IMR-90 (cell line): ENCODE results near the gene CCDC102A. TPM values are rescaled to one million over a fixed set of nuclear protein-coding genes. Genes with fewer than 3 reads are reported as not detected.

Experiments
- ATAC-seq: fragments of 200-7000 bp; cut with Tn5 transposase; 2 replicates; pipeline ENCODE4 v1.9.1; 2020; ENCODE audit warnings: low read depth, mild to moderate bottlenecking, moderate library complexity
- BruUV-seq: library from RNA; stranded (reverse); fragments of 400-500 nt; replicated peaks from 2 replicates; lab custom pipeline; 2021; lab: Mats Ljungman, UMichigan
- CTCF ChIA-PET: fragments of 300-600 bp; formaldehyde crosslinking; extraction: SDS; loops from one replicate; lab custom pipeline; 2021; ENCODE audit warnings: antibody characterized with exemption; lab: Yijun Ruan, JAX
- POLR2A ChIA-PET: fragments of 300-600 bp; sonication (Branson Sonifier 250); formaldehyde crosslinking; loops from one replicate; lab custom pipeline; 2022; ENCODE audit warnings: antibody characterized with exemption; ENCODE audit not compliant: unreplicated experiment; lab: Charles Lee
- DNase-seq: peaks from one replicate; pipeline ENCODE4 v3.0.0; 2013
- H2AFZ ChIP-seq: replicated peaks from 2 replicates; pipeline ENCODE3; 2013; ENCODE audit warnings: low read length, mild to moderate bottlenecking; ENCODE audit not compliant: poor library complexity
- H2AK5ac ChIP-seq: 2 replicates; pipeline ENCODE4 v1.6.1; 2013; ENCODE audit warnings: low read depth, low read length, inconsistent platforms
- H2AK9ac ChIP-seq: replicated peaks from 2 replicates; pipeline ENCODE3; 2013; ENCODE audit warnings: mild to moderate bottlenecking, low read depth, low read length, moderate library complexity; ENCODE audit not compliant: poor library complexity
- H2BK120ac ChIP-seq: 2 replicates; pipeline ENCODE4 v1.6.1; 2013; ENCODE audit warnings: low read depth, low read length, inconsistent platforms
- H2BK15ac ChIP-seq: 3 replicates; pipeline ENCODE4 v1.6.1; 2013; ENCODE audit warnings: low read depth, low read length, inconsistent platforms
- H2BK20ac ChIP-seq: 2 replicates; pipeline ENCODE4 v1.6.1; 2013; ENCODE audit warnings: low read depth, mild to moderate bottlenecking, inconsistent platforms, low read length, moderate library complexity
- H2BK5ac ChIP-seq: 2 replicates; pipeline ENCODE4 v1.6.1; 2013; ENCODE audit warnings: mild to moderate bottlenecking, low read depth, low read length, inconsistent platforms; ENCODE audit not compliant: poor library complexity, severe bottlenecking
- H3K14ac ChIP-seq: replicated peaks from 2 replicates; pipeline ENCODE4 v1.6.1; 2013; ENCODE audit warnings: low read depth, low read length, inconsistent platforms
- H3K18ac ChIP-seq: 2 replicates; pipeline ENCODE4 v1.6.1; 2013; ENCODE audit warnings: low read depth, low read length, control low read depth
- H3K23ac ChIP-seq: 2 replicates; pipeline ENCODE4 v1.6.1; 2013; ENCODE audit warnings: low read depth, low read length, inconsistent platforms
- H3K27ac ChIP-seq: 2 replicates; pipeline ENCODE4 v1.5.1; 2013; ENCODE audit warnings: mild to moderate bottlenecking, control low read depth, low read length; ENCODE audit not compliant: insufficient read depth
- H3K27me3 ChIP-seq: 2 replicates; pipeline ENCODE4 v1.6.1; 2013; ENCODE audit warnings: low read length; ENCODE audit not compliant: control insufficient read depth, insufficient read depth
- H3K36me3 ChIP-seq: 2 replicates; pipeline ENCODE4 v1.6.1; 2013; ENCODE audit warnings: low read length, mixed read lengths; ENCODE audit not compliant: control insufficient read depth, insufficient read depth
- H3K4ac ChIP-seq: 2 replicates; pipeline ENCODE4 v1.6.1; 2013; ENCODE audit warnings: low read depth, low read length, inconsistent platforms
- H3K4me1 ChIP-seq: 2 replicates; pipeline ENCODE4 v1.6.1; 2013; ENCODE audit warnings: low read length, mixed read lengths; ENCODE audit not compliant: control insufficient read depth, insufficient read depth
- H3K4me2 ChIP-seq: 2 replicates; pipeline ENCODE4 v1.6.1; 2013; ENCODE audit warnings: low read depth, mild to moderate bottlenecking, control low read depth, low read length, moderate library complexity
- H3K4me3 ChIP-seq: 2 replicates; pipeline ENCODE4 v1.5.1; 2013; ENCODE audit warnings: low read depth, mild to moderate bottlenecking, control low read depth, low read length, moderate library complexity; ENCODE audit not compliant: insufficient read depth
- H3K56ac ChIP-seq: 2 replicates; pipeline ENCODE4 v1.6.1; 2013; ENCODE audit warnings: low read length, inconsistent platforms; ENCODE audit not compliant: insufficient read depth; ENCODE audit errors: extremely low read depth
- H3K79me1 ChIP-seq, 2 experiments: 2 replicates each; pipeline ENCODE4 v1.6.1; 2013; ENCODE audit warnings: low read length in 2 of 2, inconsistent platforms in 1 of 2, low read depth in 1 of 2
- H3K9ac ChIP-seq: 2 replicates; pipeline ENCODE4 v1.6.1; 2013; ENCODE audit warnings: low read depth, low read length, control low read depth
- H3K9me1 ChIP-seq: 2 replicates; pipeline ENCODE4 v1.6.1; 2013; ENCODE audit warnings: low read length, inconsistent platforms; ENCODE audit not compliant: insufficient read depth
- H3K9me3 ChIP-seq: 2 replicates; pipeline ENCODE4 v1.6.1; 2013; ENCODE audit warnings: low read length; ENCODE audit not compliant: control insufficient read depth, insufficient read depth
- H4K20me1 ChIP-seq: 2 replicates; pipeline ENCODE4 v1.6.1; 2013; ENCODE audit warnings: low read length, inconsistent platforms; ENCODE audit not compliant: insufficient read depth
- H4K5ac ChIP-seq: 2 replicates; pipeline ENCODE4 v1.6.1; 2013; ENCODE audit warnings: mild to moderate bottlenecking, low read depth, low read length, control low read depth
- H4K8ac ChIP-seq, 2 experiments: 2 replicates each; pipeline ENCODE4 v1.6.1; 2013; ENCODE audit warnings: low read depth in 2 of 2, low read length in 2 of 2, control low read depth in 1 of 2, inconsistent platforms in 1 of 2
- H4K91ac ChIP-seq: 2 replicates; pipeline ENCODE4 v1.6.1; 2013; ENCODE audit warnings: low read depth, low read length, inconsistent platforms; ENCODE audit not compliant: insufficient read depth
- CEBPB ChIP-seq: IDR thresholded peaks from 2 replicates; pipeline ENCODE4 v1.6.1; 2012; ENCODE audit warnings: low read depth, low read length, improper control_type of control experiment
- CHD1 ChIP-seq: IDR thresholded peaks from 2 replicates; pipeline ENCODE4 v1.6.1; 2012; ENCODE audit warnings: low read depth, low read length, improper control_type of control experiment
- CTCF ChIP-seq: conservative IDR thresholded peaks from 2 replicates; pipeline ENCODE4 v1.5.1; 2012; ENCODE audit warnings: mild to moderate bottlenecking, low read depth, low read length, improper control_type of control experiment
- FOS ChIP-seq: fragments of 150-350 bp; IDR thresholded peaks from 2 replicates; pipeline ENCODE4 v1.6.1; 2016; ENCODE audit warnings: low read depth, low read length
- MAFK ChIP-seq: IDR thresholded peaks from 2 replicates; pipeline ENCODE4 v1.6.1; 2012; ENCODE audit warnings: low read depth, low read length, improper control_type of control experiment
- MAZ ChIP-seq: IDR thresholded peaks from 2 replicates; pipeline ENCODE4 v1.6.1; 2012; ENCODE audit warnings: low read depth, mild to moderate bottlenecking, low read length, improper control_type of control experiment, moderate library complexity, borderline replicate concordance
- POLR2A ChIP-seq: IDR thresholded peaks from 2 replicates; pipeline ENCODE4 v1.6.1; 2012; ENCODE audit warnings: mild to moderate bottlenecking, low read depth, low read length
- RFX5 ChIP-seq: IDR thresholded peaks from 2 replicates; pipeline ENCODE4 v1.8.0; 2012; ENCODE audit warnings: low read depth, mild to moderate bottlenecking, low read length, moderate library complexity
- SMC3 ChIP-seq: fragments of 150-350 bp; IDR thresholded peaks from 2 replicates; pipeline ENCODE4 v1.6.1; 2016; ENCODE audit warnings: low read depth, mild to moderate bottlenecking, antibody characterized with exemption, low read length, moderate library complexity
- WGBS, 2 experiments: methylation state at CpG; one replicate each; pipeline versions ENCODE4 v1.1.5 to v1.1.7; 2013; ENCODE audit warnings: missing lambda C conversion rate in 2 of 2; ENCODE audit not compliant: insufficient read length in 1 of 2; ENCODE audit errors: extremely low coverage in 2 of 2; 5-methylcytosine and 5-hydroxymethylcytosine counted together
- dilution Hi-C: fragments of 300-500 bp; cut with HindIII; formaldehyde crosslinking; loops from one replicate; pipeline ENCODE4 v1.14.3; 2018; ENCODE audit warnings: low sequenced_read_pairs; ENCODE audit not compliant: unreplicated experiment
- in situ Hi-C: fragments of 300-500 bp; cut with MboI; formaldehyde crosslinking; loops from 3 replicates; pipeline ENCODE4 v1.14.3; 2019; ENCODE audit warnings: low sequenced_read_pairs, inconsistent platforms, mixed read lengths
- intact Hi-C: fragments of 100-400 bp; cut with micrococcal nuclease; formaldehyde crosslinking; loops from 2 replicates; pipeline ENCODE4 v1.10.0; 2022
- polyA plus RNA-seq, 3 experiments: library from polyadenylated mRNA; depleted of rRNA; stranded (reverse); fragments of >200 nt; gene quantifications; 2 replicates each; pipeline ENCODE4 v1.2.3, GENCODE V29; 2012; ENCODE audit warnings: low replicate concordance in 1 of 3
- total RNA-seq: library from RNA; depleted of rRNA; stranded (reverse); fragments of >200 nt; gene quantifications from 2 replicates; pipeline ENCODE4 v1.2.3, GENCODE V29; 2012

Gene CCDC102A
- total and polyA plus RNA-seq, 2 of the 4 experiments (the other 2 are of a cell fraction) = 5.4 to 8.5 TPM

DNA sequence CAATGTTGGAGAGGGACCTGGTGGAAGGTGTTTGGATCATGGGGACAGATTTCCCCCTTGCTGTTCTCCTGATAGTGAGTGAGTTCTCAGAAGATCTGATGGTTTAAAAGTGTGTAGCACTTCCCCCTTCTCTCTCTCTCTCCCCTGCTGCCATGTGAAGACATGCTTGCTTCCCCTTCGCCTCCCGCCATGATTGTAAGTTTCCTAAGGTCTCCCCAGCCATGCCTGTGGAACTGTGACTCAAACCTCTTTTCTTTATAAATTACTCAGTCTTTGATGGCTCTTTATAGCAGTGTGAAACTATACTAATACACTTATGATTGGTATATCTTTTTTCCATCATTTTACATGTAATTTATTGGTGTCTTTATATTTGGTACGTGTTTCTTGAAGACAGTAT lies 19.5 kb upstream of the CCDC102A start:
- no TSS peak for BruUV-seq
- no peak for TF ChIP-seq RFX5
- no peak for TF ChIP-seq CHD1
- TF ChIP-seq POLR2A = no peak
- TF ChIP-seq MAFK = no peak
- no peak for TF ChIP-seq SMC3
- no peak for TF ChIP-seq CEBPB
- TF ChIP-seq FOS = no peak
- no peak for TF ChIP-seq CTCF
- no peak for TF ChIP-seq MAZ

More for the DNA sequence above, 19.5 kb upstream of the CCDC102A start:
- CTCF ChIA-PET = no interaction called here
- H2BK5ac ChIP-seq = no peak overlapping the region
- H3K9ac ChIP-seq = no peak overlapping the region
- H2BK120ac ChIP-seq = no peak overlapping the region
- intact Hi-C loops = no loop called here
- ATAC-seq = no peak
- H3K9me3 ChIP-seq = peaks cover 13% of the 10 kb centered on the region
- H4K8ac ChIP-seq = no peak overlapping the region
- no peaks in the 10 kb centered on the region for H4K20me1 ChIP-seq
- H2AFZ ChIP-seq = no peak overlapping the region
- H3K4ac ChIP-seq = no peak overlapping the region
- H3K27me3 ChIP-seq = peaks cover 29% of the 10 kb centered on the region
- H4K91ac ChIP-seq = no peak overlapping the region
- no peaks in the 10 kb centered on the region for H3K36me3 ChIP-seq
- no peak overlapping the region for H3K23ac ChIP-seq
- H3K27ac ChIP-seq = no peak overlapping the region
- H3K56ac ChIP-seq = no peak overlapping the region
- WGBS, 2 experiments = no CpG with 5 or more reads among the region's 3 CpGs
- no peak overlapping the region for H2BK20ac ChIP-seq
- POLR2A ChIA-PET = no interaction called here
- no peak overlapping the region for H2AK9ac ChIP-seq
- H3K18ac ChIP-seq = no peak overlapping the region
- in situ Hi-C loops = no loop called here
- DNase-seq = no peak
- H3K9me1 ChIP-seq = no peaks in the 10 kb centered on the region; the same call in 1 of the 2 replicates
- no peak overlapping the region for H4K5ac ChIP-seq
- no peak overlapping the region for H2BK15ac ChIP-seq
- H3K4me2 ChIP-seq = no peak overlapping the region
- H3K79me1 ChIP-seq = no peaks in the 10 kb centered on the region
- H3K4me1 ChIP-seq = no peaks in the 10 kb centered on the region
- H2AK5ac ChIP-seq = no peak overlapping the region
- H3K4me3 ChIP-seq = no peak overlapping the region
- dilution Hi-C loops = no loop called here
- H3K14ac ChIP-seq = no peak overlapping the region
